GDM1 (cell line): ENCODE data around the gene NR5A2.

Experiments
- DNase-seq: peaks from one replicate; lab custom pipeline; 2025; lab: John Stamatoyannopoulos, UW

Gene NR5A2

DNA sequence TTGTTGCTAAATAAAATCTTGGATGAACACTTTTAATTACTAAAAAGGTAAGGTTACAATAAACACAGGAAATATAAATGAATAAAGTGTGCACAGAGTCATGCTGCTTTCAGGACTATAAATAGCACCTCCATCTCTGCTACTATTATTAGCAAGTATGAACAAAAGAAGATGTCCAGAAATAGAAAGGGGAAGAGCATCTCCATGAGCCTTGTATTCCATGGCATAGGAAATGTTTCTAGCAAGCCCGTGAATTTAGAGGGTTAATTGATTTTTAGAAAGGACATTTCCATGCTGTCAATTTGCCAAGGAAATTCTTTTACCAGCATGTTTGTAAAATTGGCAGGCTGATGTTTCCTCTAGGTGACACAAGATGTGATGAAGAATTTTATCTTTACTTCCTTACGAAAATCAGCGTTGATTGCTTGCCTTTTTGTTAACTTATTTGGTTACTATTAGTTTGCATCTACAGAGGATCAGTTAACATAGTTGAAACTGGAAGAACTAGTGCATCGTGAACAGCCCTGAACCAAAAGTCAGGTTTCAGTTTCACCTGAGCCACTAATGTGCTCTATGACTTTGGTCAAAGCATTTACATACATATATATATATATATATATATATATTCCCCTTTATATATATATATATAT lies 45.3 kb downstream of the NR5A2 start:
- DNase-seq, result no peak

DNA sequence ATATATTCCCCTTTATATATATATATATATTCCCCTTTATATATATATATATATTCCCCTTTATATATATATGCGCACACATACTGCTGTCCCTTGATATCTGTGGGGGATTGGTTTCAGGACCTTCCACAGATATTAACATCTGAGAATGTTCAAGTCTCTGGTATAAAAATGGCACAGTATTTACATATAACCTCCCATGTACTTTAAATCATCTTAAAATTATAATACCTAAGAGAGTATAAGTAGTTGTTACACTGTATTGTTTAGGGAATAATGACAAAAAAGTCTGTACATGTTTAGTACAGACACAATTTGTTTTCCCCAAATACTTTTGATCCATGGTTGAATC lies 45.8 kb downstream of the NR5A2 start:
- no peak for DNase-seq

DNA sequence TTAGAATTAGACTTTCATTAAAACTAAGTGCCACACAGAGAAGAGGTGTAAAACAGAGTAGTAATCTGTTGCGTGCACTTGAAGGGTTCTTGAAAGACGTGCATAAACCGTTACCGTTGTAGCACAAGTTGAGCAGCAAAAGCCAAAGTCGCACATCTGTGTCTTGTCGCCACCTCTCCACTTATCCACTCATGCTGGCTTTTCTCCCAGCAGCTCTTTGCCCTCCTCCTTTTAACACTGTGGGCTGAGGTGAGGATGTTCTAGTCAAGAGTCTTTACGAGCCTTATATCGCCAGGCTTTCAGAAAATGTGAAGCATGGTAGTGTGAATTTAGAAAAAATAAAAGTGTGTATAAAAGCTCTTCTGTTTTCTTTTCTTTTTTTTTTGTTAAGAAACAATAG lies 48.0 kb downstream of the NR5A2 start:
- DNase-seq, result no peak

DNA sequence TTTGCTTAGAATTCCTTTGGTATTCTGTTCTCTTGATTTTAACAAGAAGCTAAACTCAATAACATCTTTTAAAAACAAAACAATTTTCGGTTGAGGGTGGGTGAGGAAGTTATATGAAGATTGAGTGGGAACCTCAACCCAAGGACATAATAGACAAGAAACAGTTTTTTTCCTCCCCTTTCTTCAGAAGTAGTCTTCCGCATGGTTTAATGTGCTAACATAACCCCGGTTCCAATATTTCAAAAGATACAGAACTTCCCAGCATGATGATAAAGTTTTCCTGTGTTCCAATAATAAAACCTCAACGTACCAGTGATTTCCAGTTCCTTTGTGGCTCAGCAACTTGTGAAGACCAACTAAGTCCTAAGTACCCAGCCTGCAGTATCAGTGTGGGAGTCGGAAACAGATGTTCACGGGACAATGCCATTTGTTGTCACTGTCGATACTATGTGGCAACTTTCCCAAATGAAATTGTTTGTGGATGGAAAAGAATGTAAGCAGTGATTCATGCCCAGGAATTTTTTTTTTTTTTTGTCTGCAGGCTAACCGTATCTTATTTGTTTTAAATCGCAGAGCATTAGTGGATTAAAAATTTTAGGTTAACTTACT lies 48.5 kb downstream of the NR5A2 start:
- DNase-seq, result no peak

DNA sequence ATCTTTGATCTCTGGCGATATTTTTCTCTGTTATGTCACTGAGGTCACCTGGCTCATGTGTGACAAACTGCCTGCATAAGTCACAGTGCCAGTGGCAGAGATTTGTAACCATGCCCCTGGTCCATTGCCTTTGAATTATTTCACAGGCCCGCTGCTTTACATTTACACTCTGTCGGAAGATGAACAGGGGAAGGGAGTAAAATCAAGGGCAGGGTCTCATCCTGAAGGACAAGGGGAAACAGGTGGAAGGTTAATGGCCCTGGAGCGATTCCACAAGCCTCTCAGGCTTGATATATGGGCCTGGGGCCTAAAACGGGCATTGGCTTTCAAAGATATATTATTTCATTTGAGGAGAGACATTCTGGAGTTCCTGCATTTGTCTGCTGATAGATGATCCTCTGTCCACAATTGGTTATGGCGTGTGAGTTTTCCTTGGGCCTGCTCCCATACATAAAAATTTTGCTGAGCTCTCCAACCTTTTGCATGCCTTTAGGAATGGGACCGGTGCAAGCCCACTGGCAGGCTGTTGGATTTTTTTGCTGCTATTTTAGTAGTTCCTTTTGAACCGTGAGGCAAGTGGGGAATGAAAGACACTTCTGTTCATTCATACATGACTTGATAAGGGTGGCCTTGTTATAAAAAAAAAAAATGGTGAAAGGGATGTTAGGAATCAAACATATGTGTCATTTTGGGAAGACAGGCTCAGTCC lies 51.9 kb downstream of the NR5A2 start:
- no peak for DNase-seq

DNA sequence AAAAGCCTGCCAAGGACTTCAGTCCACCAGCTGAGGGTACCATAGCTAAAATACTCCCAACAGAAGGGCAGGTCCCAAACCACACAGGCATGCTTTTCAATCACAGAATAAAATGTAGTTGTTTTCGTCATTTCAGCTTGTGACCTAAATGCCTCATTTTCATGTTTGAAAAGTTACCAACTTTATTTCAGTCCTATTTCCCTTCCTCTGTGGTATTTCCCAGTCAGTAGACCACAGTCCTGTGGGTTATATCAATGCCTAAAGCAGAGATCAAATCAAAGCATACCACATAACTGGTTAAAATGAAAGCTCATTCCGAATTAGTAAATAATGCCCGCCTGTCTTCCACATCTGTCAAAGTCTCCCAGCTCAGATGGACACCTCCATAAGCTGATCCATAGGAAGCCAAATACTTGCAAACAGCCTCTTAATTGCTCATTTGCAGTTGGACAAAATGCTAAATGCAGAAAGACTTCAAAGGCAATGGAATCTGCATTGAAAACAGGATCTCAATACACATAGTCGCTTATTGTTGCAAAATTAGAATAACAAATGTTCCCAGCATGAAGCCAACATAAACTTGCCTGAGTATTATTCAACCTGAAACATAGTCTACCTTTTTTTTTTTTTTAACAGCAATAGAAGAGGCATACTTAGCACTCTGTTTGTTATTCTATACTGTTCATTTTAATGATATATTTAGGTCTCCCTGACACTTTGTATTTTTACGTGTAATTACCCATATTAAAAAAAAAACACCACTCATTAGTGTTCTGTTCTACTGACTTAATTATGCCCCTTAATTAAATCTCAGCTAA lies 53.9 kb downstream of the NR5A2 start:
- no peak for DNase-seq

DNA sequence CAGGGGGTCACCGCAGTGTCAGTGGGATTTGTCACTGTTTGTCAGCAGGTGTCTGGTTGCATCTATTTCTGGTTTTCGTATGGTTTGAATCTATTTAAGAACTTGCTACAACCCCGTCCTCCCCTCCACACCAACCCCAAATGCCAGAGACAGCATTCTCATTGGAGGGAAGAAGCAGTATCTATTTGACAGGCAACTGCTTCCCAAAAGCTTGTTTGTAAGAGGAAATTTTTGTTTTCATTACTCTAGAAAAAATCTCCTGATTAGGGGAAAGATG lies 54.4 kb downstream of the NR5A2 start:
- DNase-seq, result no peak

DNA sequence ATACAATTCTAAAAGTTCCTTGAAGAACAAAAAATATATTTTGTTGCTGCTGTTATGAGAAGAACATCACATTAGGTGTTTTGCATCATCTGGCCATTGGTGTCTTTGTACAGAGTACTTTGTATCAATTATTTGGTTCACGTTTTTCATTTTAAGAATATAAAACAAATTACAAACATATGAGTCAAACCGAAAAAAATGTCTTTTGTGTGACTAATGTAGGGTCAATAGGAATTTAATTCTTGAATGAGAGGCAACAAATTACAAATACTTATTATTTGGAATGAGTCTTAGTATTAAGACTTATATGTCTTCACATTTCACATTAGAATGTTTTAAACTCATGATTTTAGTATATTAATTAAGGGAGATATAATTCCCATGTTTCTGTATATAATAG lies 54.8 kb downstream of the NR5A2 start:
- DNase-seq, result no peak

DNA sequence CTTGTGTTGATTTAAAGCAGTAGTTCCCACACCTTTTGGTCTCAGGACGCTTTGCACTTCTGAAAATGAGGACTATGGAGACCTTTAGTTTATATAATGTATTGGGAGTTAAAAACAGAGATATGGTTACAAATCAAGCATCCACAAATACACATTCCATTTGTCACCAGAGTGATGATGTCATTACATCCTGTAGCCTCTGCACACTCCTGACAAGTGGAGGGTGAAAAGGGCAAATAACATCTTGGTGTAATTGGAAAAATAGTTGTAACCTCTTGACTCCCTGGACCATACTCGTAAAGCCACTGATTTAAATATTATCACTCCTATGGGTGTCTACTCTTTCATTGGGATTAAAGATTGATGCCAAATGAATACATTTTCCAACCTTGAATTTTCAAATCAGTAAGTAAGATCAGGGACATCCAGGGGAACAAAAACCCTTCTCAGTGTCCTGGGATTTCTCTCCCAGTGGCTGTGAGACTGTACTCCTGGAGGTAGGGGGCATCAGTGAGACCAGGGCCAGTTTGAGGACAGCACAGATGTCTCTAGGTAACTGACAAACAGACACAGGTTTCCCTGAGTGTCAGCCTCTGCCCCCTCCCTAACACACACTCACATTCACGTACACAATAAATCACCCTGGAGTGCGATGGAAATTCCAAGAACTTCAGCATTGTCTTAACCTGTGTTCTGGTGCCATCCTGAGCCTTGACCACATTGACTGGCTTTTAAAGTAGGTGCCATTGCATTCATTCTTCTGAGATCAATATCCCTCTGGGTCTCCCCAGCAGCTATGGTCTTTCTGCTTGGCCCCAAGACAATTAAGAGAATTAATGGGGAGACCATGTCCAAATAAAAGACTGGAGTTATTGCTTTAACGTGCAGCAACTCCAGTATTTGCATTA lies 63.0 kb downstream of the NR5A2 start:
- no peak for DNase-seq

DNA sequence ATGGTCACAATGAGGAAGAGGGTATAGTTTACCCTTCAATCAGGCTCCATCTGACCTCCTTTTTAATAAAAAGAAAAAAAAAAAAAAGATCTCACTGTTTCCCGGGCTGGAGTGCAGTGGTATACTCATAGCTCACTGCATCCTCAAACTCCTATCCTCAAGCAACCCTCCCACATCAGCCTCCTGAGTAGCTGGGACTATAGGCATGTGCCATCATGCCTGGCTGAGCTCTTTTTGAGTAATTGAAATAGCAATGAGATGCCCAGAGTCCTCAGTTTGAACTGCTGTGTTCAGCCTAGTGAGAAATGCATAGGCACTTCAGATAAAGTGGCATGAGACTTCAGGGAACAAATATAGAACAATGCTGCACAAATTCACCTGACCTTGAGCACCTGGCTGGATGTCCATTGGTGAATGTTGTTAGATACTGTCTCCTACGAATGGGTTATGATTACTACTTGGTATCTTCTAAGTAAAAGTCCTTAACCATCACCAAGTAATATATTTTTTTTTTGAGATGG lies 67.6 kb downstream of the NR5A2 start:
- no peak for DNase-seq

DNA sequence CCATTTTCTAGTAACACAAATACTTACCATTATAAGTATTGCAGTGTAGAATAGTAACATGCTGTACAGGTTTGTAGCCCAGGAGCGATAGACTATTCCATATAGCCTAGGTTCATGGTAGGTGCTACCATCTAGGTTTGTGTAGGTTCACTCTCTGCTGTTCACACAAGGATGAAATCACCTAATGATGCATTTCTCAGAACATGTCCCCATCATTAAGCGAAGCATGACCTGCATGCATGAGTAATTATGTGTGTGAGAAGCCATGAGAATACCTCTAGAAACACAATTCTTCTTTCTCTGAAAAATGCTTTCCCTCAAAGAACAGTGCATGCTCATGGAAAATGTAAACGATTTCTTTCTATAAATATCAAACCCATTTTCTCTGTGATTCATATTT lies 69.3 kb downstream of the NR5A2 start:
- no peak for DNase-seq

DNA sequence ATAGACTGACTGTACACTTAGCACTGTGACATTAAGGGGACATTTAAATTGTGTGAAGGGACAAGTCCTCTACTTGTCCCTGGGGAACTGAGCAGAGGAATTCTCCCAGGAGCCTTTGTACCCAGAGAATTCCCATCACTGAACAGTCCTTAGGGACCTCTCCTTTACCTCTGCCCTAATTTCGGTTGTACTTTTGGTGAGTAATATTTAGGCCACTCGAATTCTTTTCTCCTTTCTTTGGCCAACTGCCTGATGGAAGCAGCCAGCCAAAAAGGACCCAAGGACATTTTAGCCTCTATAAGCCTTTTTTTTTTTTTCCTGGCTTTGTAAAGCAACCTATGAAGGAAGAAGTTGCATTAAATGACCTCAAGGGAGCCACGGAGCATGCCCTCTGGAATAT lies 71.5 kb downstream of the NR5A2 start:
- DNase-seq, result no peak

DNA sequence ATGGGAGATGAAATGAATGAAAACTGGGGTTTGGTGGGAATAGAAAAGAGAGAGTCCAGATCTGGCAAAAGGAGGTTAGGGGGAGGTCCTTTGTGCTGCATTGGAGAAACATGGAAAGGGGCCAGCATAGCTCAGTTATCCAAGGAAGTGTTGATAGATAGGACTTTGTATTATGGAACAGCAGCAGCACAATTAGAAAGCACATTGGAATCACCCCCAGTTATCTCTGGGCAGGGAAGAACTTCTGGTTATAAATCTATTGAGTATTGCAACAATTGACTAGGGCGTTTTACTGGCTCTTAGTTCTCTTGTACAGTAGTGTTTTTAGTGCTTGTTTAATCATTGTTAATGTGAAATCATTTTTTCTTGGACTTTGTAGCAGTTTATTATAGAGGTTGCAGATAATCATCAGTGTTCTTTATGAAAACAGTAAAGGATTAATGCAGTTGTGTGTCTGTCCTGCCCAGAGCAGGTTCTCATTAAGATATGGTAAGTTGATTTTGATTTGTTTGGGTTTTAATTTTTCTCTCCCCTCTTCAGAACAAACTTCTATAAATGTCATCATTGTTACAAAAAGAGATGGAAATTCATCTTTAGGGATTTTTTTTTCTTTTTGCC lies 76.6 kb downstream of the NR5A2 start:
- DNase-seq, result no peak

DNA sequence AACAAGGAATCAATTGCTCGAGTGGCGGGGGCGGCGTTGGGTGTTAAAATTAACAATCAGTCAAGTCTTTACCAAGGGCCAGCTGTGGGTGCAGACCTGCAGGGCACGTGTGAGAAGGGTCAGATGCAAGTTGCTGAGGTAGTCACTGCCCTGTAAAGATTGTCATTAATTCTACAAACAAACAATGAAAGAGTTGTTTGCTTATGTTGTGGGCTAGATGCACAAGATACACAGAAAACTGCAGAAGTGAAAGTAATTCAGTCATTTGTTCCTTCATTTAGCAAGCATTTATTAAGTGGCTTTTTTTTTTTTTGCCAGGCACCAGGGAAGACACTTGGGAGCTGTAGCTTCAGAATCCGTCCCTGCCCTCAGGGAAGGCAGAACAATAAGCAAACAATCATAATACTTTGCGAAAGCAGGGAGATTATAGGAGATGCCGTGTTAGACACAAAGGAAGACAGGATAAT lies 79.5 kb downstream of the NR5A2 start:
- no peak for DNase-seq

DNA sequence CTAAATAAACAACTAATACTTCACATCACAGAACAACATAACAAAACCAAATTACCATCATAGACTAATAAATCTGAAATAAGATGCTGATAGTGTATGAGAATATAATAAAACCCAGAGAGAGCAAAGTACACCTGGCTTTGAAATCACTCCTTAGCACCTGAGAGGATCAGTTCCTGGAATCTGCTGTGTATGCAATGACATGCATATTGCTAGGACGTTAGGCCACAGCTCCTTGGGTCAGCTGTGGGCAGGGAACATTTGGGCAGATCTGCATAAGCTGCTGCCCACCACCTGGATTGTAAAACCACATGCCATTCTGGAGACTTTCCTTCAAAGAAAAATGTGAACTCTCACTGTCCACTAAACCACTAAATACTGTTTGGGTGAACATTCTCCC lies 81.1 kb downstream of the NR5A2 start:
- no peak for DNase-seq

DNA sequence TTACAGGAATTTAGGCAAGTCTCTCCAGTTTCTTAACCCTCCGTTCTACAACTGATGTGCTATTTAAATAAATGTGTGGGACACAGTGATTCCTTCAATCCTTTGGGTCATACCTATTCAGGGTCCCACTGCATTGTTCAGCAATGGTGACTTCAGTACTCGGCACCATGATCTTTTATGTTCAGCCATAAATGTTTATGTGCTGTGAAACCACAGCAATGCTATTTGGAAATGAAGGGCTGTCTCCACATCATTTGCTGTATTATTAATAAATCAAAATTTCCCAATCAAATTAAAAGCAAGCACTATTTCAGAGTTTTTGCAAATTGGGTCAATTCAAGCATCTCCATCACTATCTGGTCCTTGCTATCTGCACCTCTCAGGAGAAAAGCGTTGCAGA lies 84.8 kb downstream of the NR5A2 start:
- DNase-seq, result no peak

DNA sequence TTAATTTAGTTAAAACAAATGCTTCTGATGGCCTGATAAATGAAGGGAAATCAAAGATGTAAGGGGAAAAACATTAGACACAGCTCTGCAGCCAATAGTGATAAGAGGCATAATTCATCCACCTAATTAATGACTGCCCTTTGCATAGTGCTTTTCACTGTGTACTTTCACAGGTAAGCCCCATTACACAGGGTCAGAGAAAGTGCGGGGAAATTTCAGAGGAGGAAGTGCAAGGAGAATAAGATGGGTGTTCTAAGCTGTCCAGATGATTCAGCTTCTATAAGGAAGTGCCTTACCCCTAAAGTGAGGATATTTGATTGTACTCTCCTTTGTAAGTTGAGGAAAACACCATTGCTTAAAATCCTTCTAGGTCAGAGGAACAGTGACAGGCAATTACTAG lies 88.0 kb downstream of the NR5A2 start:
- DNase-seq, result no peak

DNA sequence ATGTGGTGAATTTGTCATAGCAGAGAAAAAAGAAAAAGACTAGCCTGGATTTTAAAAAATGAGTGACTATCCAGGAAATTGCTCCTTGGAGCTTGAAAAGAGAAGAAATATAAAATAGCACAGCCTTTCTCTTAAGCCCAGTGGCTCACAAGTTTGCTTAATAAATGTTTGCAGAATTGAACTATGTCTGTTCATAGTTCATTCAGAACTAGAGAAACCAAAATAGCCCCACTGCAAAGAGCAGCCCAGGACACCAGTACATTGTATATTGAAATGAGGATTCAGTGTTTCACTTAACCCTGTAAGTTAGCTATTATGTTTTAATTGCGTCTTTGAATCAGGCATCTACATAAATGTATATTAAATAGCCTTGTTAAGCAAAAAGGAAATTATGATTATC lies 88.8 kb downstream of the NR5A2 start:
- DNase-seq, result no peak

DNA sequence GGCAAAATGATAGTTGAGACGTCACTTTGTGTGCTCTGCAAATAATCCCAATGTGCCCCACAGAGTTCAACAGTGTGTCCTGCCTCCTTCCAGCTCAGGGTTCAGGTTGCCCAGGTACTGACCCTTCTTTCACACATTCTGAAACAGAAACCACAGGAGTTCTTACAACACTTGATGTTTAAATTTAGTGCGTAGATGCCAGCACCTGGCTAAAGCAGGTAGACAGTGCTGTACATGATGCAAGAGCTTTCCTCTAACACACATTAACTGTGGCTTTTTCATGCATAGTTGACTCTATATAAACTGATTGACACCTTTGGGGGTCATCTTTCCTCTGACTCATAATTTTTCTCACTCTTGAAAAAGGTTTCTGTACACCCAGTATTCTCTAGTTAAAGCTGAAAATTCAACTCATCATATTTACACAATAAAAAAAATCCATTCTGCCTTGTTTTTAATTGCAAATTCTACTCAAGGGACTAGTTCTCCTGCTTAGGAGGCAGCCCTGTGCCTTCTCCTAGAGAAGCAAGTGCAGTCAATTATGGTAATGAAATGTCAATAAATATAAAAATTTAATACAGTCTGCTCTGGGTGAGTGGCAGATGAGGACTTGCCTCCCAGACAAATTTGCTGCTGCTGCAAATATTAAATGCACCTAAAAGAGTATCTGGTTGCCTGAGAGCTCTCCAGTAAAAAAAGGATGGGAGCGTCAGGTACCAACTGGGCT lies 91.4 kb downstream of the NR5A2 start:
- no peak for DNase-seq

DNA sequence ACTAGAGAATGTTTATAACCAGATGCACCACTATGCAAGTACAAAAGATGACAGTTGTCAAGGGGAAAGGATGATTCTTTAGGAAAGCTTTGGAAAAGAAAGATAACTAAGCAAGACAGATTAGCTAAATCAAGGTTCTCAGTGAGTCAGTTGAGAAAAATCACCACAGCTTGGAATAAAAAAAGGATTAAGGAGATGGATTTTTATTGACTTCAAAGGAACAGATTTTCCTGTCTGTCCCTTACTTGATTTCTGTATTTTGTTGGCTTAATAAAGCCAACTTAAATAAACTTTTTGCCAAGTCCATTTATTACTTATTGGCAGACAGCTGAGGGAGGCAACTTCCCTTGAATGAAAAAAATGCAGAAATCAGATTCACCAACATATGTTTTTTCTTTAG lies 93.9 kb downstream of the NR5A2 start:
- no peak for DNase-seq

DNA sequence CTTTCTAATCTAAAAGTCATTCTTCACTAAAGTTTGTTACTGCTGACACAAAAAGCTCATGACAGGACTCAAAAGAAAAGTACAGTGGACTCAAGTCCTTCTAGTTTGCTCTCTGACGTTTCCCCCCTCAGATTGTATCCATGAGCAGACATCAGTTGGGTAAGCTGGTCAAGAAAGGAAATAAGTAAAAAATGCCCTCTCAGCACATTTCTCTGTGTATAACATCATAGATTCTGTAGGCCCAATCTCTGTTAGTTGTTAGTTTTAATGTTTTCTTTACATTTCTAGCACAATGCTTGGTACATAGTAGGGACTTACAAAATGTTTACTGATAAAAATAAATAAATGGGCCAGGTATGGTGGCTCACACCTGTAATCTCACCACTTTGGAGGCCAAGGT lies 96.8 kb downstream of the NR5A2 start:
- DNase-seq, result no peak
